ENCODE data around the gene CUL4A. TPM values are rescaled to one million over a fixed set of nuclear protein-coding genes. Genes with fewer than 3 reads are reported as not detected.

Gene CUL4A
- total and polyA plus RNA-seq, 3 experiments from 2014 or later, result 67.4 to 87.3 (median 82.5) TPM

- Mint-ChIP-seq H3K27me3 (no peaks in the 10 kb centered on the region), H3K27ac (peak overlapping the region in 3 of 8 donors; percentile 20 to 73 (median 63)), H3K36me3 (peaks cover 15 to 56% (median 29%) of the 10 kb centered on the region in 3 donors), H3K4me3 (no peak overlapping the region), H3K9me3 (peaks cover 2 to 11% (median 4%) of the 10 kb centered on the region in 5 donors), H3K4me1 (peaks cover 30 to 49% (median 33%) of the 10 kb centered on the region in 3 donors)
- DNase-seq, result no peak
- CTCF ChIA-PET, result no interaction called here
- peaks cover 10% of the 10 kb centered on the region for H3K4me1 ChIP-seq (ENCODE audit: insufficient read depth, low read length)
- H3K4me3 ChIP-seq (ENCODE audit: low read length), result no peak overlapping the region
- H3K27ac ChIP-seq (ENCODE audit: low read depth, low read length), result no peak overlapping the region
- H3K27me3 ChIP-seq (ENCODE audit: insufficient read depth, low read length, poor library complexity, severe bottlenecking), result no peaks in the 10 kb centered on the region
- no peaks in the 10 kb centered on the region for H3K9me3 ChIP-seq (ENCODE audit: low read length)
- H3K36me3 ChIP-seq (ENCODE audit: insufficient read depth, low read length), result no peaks in the 10 kb centered on the region
- POLR2A ChIA-PET, result no interaction called here
Measured at GRCh38 chr13:113171250-113172125, 37.9 kb upstream of the CUL4A start.

DNA sequence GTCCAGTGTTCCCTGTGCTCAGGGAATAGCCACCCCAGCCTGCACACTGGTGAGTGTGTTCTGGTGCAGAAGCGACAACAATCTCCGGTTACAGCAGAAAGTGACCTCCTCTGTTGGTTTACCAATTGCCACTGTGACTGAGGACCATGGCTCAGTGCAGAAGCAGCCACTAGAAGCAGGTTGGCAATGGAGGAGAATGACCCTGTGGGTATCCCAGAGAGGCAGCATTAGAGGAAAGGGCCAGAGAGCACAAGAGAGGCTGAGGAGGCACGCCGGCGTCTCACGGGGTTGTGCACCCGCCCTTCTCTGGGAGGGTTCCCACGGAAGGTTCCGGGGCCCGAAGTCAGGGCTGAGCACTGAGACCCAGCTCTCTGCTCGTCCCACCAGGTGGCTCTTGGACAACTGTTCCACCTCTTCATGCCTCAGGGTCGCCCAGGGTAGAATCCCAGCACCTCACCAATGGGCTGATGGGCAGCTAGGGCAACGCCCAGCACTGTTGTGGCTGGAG lies 36.9 kb upstream of the CUL4A start:
- peaks cover 15 to 60% (median 29%) of the 10 kb centered on the region in 3 donors for H3K36me3 Mint-ChIP-seq
- no peak overlapping the region for H3K4me3 Mint-ChIP-seq
- ChIA-PET POLR2A (no interaction called here), CTCF (no interaction called here)
- Histone ChIP-seq H3K27me3 (ENCODE audit: insufficient read depth, low read length, poor library complexity, severe bottlenecking) (no peaks in the 10 kb centered on the region), H3K9me3 (ENCODE audit: low read length) (no peaks in the 10 kb centered on the region), H3K4me1 (ENCODE audit: insufficient read depth, low read length) (peaks cover 18% of the 10 kb centered on the region), H3K36me3 (ENCODE audit: insufficient read depth, low read length) (no peaks in the 10 kb centered on the region), H3K4me3 (ENCODE audit: low read length) (no peak overlapping the region), H3K27ac (ENCODE audit: low read depth, low read length) (no peak overlapping the region)
- H3K27ac Mint-ChIP-seq, result peak overlapping the region in 2 of 8 donors; percentile 87 to 95
- peaks cover 30 to 49% (median 34%) of the 10 kb centered on the region in 3 donors for H3K4me1 Mint-ChIP-seq
- H3K9me3 Mint-ChIP-seq, result peaks cover 2 to 9% (median 4%) of the 10 kb centered on the region in 5 donors
- no peak for DNase-seq
- H3K27me3 Mint-ChIP-seq, result no peaks in the 10 kb centered on the region

GRCh38 chr13:113176280-113176679 lies 33.1 kb upstream of the CUL4A start:
- H3K27me3 ChIP-seq (ENCODE audit: insufficient read depth, low read length, poor library complexity, severe bottlenecking), result no peaks in the 10 kb centered on the region
- peak overlapping the region; percentile 22 for H3K27ac ChIP-seq (ENCODE audit: low read depth, low read length)
- H3K9me3 ChIP-seq (ENCODE audit: low read length), result no peaks in the 10 kb centered on the region
- Mint-ChIP-seq H3K27ac (peak overlapping the region; percentile 91 to 98 (median 95)), H3K9me3 (peaks cover 3 to 8% (median 5%) of the 10 kb centered on the region in 5 donors), H3K36me3 (peaks cover 26 to 72% (median 31%) of the 10 kb centered on the region in 3 donors), H3K27me3 (no peaks in the 10 kb centered on the region), H3K4me1 (peaks cover 53 to 73% (median 64%) of the 10 kb centered on the region in 3 donors), H3K4me3 (peak overlapping the region; percentile 8 to 78 (median 64))
- POLR2A ChIA-PET, result interaction anchor here (0.8 to 1.4 kb wide), 2 partner anchors 23 to 34 kb away, joined by 3 to 5 read pairs; partner anchors contain the start of gene CUL4A
- CTCF ChIA-PET, result interaction anchor here (1.0 kb wide), 1 partner anchor 15 kb away, joined by 4 read pairs; no protein-coding TSS in a partner anchor
- H3K4me3 ChIP-seq (ENCODE audit: low read length), result no peak overlapping the region
- peaks cover 29% of the 10 kb centered on the region for H3K36me3 ChIP-seq (ENCODE audit: insufficient read depth, low read length)
- DNase-seq, result peak in 4 of 5 donors; percentile 65 to 79 (median 68)
- peaks cover 52% of the 10 kb centered on the region for H3K4me1 ChIP-seq (ENCODE audit: insufficient read depth, low read length)

DNA sequence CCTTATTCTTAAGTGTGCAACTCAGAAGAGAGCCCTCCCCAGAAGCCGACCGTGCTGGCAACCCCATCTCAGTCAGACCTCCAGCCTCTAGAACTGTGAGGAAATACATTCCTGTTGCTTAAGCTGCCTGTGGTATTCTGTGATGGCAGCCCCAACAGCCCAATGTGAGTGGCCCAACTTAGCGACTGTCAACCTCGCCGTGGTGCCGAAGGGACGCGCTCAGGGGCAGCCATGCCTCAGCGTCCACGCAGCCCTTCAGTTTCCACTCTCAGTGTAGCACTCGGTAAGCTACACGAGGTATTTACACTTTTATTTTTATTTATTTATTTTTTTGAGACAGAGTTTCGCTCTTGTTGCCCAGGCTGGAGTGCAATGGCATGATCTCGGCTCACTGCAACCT lies 32.6 kb upstream of the CUL4A start:
- ChIA-PET POLR2A (no interaction called here), CTCF (no interaction called here)
- DNase-seq, result no peak
- H3K4me3 ChIP-seq (ENCODE audit: low read length), result no peak overlapping the region
- peaks cover 52% of the 10 kb centered on the region for H3K4me1 ChIP-seq (ENCODE audit: insufficient read depth, low read length)
- peak overlapping the region in 1 of 7 donors; percentile 64 for H3K4me3 Mint-ChIP-seq
- peaks cover 30% of the 10 kb centered on the region for H3K36me3 ChIP-seq (ENCODE audit: insufficient read depth, low read length)
- peaks cover 26 to 71% (median 34%) of the 10 kb centered on the region in 3 donors for H3K36me3 Mint-ChIP-seq
- H3K27ac ChIP-seq (ENCODE audit: low read depth, low read length), result peak overlapping the region; percentile 22
- H3K9me3 ChIP-seq (ENCODE audit: low read length), result no peaks in the 10 kb centered on the region
- no peaks in the 10 kb centered on the region for H3K27me3 Mint-ChIP-seq
- peaks cover 3 to 8% (median 5%) of the 10 kb centered on the region in 5 donors for H3K9me3 Mint-ChIP-seq
- H3K4me1 Mint-ChIP-seq, result peaks cover 57 to 74% (median 70%) of the 10 kb centered on the region in 3 donors
- peak overlapping the region in 7 of 8 donors; percentile 91 to 98 (median 96) for H3K27ac Mint-ChIP-seq
- no peaks in the 10 kb centered on the region for H3K27me3 ChIP-seq (ENCODE audit: insufficient read depth, low read length, poor library complexity, severe bottlenecking)

DNA sequence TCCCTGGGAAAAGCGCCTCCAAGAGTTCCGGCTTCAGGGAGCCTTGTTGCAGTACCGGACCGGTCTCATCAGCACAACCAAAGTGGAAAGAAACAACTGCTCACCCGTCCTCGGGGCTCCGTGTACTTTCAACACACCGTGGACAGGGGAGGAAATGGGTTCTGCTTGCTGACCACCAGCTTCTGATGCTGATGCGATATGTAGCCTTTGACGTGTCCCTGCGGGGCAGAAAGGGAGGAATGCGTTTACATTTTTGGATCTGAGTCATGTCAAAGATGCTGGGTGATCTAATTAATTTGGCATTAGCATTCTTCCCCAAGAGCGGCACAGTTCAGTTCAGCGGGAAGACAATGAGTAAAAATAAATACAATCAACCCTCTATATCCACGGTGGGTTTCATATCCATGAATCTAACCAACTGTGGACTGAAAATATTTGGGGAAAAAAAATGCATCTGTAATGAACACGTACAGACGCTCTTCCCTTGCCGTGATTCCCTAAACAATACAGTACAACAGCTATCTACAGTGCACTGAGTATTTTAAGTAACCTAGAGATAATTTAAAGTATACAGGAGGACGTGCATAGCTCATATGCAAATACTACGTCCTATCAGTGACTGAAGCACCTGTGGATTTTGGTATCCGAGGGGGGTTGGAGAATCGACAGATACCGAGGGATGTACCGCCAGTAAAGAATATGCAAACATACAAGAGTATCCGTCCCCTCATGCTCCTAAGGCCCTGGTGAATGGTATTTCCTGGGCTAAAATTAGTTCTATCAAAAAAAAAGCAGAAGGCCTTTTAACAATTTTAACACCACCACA lies 31.1 kb upstream of the CUL4A start:
- peaks cover 26 to 70% (median 31%) of the 10 kb centered on the region in 3 donors for H3K36me3 Mint-ChIP-seq
- no peaks in the 10 kb centered on the region for H3K9me3 ChIP-seq (ENCODE audit: low read length)
- H3K36me3 ChIP-seq (ENCODE audit: insufficient read depth, low read length), result peaks cover 39% of the 10 kb centered on the region
- ChIA-PET POLR2A (no interaction called here), CTCF (no interaction called here)
- H3K4me3 Mint-ChIP-seq, result peak overlapping the region in 2 of 7 donors; percentile 8 to 80
- peaks cover 3 to 8% (median 5%) of the 10 kb centered on the region in 5 donors for H3K9me3 Mint-ChIP-seq
- peaks cover 68 to 77% (median 76%) of the 10 kb centered on the region in 3 donors for H3K4me1 Mint-ChIP-seq
- H3K4me3 ChIP-seq (ENCODE audit: low read length), result no peak overlapping the region
- H3K27me3 ChIP-seq (ENCODE audit: insufficient read depth, low read length, poor library complexity, severe bottlenecking), result no peaks in the 10 kb centered on the region
- no peaks in the 10 kb centered on the region for H3K27me3 Mint-ChIP-seq
- H3K27ac Mint-ChIP-seq, result peak overlapping the region in 7 of 8 donors; percentile 42 to 90 (median 73)
- no peak for DNase-seq
- H3K4me1 ChIP-seq (ENCODE audit: insufficient read depth, low read length), result peaks cover 57% of the 10 kb centered on the region
- H3K27ac ChIP-seq (ENCODE audit: low read depth, low read length), result no peak overlapping the region

- no peaks in the 10 kb centered on the region for H3K9me3 ChIP-seq (ENCODE audit: low read length)
- H3K4me3 Mint-ChIP-seq, result peak overlapping the region in 1 of 7 donors; percentile 80
- POLR2A ChIA-PET, result no interaction called here
- peaks cover 26 to 75% (median 34%) of the 10 kb centered on the region in 3 donors for H3K36me3 Mint-ChIP-seq
- H3K27ac Mint-ChIP-seq, result peak overlapping the region in 3 of 8 donors; percentile 73 to 90 (median 83)
- peaks cover 44% of the 10 kb centered on the region for H3K36me3 ChIP-seq (ENCODE audit: insufficient read depth, low read length)
- CTCF ChIA-PET, result no interaction called here
- no peak for DNase-seq
- no peak overlapping the region for H3K4me3 ChIP-seq (ENCODE audit: low read length)
- H3K4me1 ChIP-seq (ENCODE audit: insufficient read depth, low read length), result peaks cover 60% of the 10 kb centered on the region
- H3K4me1 Mint-ChIP-seq, result peaks cover 74 to 82% (median 79%) of the 10 kb centered on the region in 3 donors
- H3K9me3 Mint-ChIP-seq, result peaks cover 3 to 8% (median 5%) of the 10 kb centered on the region in 5 donors
- no peak overlapping the region for H3K27ac ChIP-seq (ENCODE audit: low read depth, low read length)
- H3K27me3 Mint-ChIP-seq, result no peaks in the 10 kb centered on the region
- no peaks in the 10 kb centered on the region for H3K27me3 ChIP-seq (ENCODE audit: insufficient read depth, low read length, poor library complexity, severe bottlenecking)
Measured at GRCh38 chr13:113178896-113179167, 30.6 kb upstream of the CUL4A start.

DNA sequence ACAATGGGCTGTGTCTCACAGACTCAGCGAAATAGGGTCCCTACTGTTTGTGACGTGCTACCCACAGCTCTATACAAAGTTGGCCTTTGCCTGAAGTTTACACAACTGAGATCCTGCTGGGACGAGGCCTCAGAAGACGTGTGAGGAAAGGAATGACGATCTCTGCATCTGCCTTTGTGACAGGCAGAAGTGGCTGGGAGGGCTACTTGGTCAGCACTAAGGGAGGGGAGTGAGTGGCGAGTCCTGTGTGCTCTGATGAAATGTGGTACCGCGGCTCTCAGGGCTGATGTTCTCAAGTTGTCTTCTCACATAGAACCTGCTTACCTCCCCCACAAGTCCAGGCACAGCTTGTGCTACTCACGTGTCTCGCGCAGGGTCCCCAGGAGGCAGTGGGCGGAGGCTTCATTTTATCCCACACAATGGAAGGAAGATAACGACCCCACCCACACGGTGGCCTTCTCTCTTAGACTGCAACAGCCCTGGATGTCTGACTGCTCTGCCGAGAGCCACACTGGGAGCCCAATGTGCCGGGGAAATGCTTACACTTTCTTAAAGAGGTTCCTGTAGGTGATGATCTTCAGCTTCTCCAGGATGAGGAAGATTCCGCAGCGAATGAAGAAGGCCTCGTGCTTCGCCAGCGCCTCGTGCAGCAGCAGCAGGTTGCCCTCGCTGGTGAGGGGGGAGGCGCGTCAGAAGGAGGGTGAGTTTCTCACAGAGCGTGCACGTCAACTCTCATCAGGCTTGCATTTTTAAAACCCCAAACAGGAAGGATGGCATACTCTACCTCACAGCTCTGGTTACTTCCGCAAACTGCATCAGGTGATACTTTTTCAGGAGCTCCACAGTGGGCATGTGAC lies 29.8 kb upstream of the CUL4A start:
- Histone ChIP-seq H3K4me1 (ENCODE audit: insufficient read depth, low read length) (peaks cover 68% of the 10 kb centered on the region), H3K27me3 (ENCODE audit: insufficient read depth, low read length, poor library complexity, severe bottlenecking) (no peaks in the 10 kb centered on the region), H3K27ac (ENCODE audit: low read depth, low read length) (no peak overlapping the region), H3K36me3 (ENCODE audit: insufficient read depth, low read length) (peaks cover 44% of the 10 kb centered on the region), H3K9me3 (ENCODE audit: low read length) (no peaks in the 10 kb centered on the region), H3K4me3 (ENCODE audit: low read length) (no peak overlapping the region)
- Mint-ChIP-seq H3K27me3 (no peaks in the 10 kb centered on the region), H3K27ac (peak overlapping the region; percentile 37 to 99 (median 96)), H3K36me3 (peaks cover 26 to 75% (median 32%) of the 10 kb centered on the region in 3 donors), H3K4me3 (peak overlapping the region in 6 of 7 donors; percentile 12 to 79 (median 58)), H3K4me1 (peaks cover 75 to 83% (median 81%) of the 10 kb centered on the region in 3 donors), H3K9me3 (peaks cover 3 to 8% (median 5%) of the 10 kb centered on the region in 5 donors)
- CTCF ChIA-PET, result interaction anchor here (1.0 to 1.9 kb wide), 2 partner anchors 11 to 30 kb away, joined by 4 to 5 read pairs; partner anchors contain the start of gene CUL4A
- POLR2A ChIA-PET, result no interaction called here
- peak in 1 of 5 donors; percentile 52 for DNase-seq

Measured in CD8-positive, alpha-beta memory T cell (primary cell).